Liver (tissue), 3 donors: ENCODE measurements around the gene NME4.

Experiments
- EGR1 ChIP-seq, 2 donors: IDR thresholded peaks; 2 replicates each; pipeline ENCODE4 v1.6.1; 2016 to 2018; ENCODE audit warnings: antibody characterized with exemption in 2 of 2, low read depth in 2 of 2
- YY1 ChIP-seq: IDR thresholded peaks from 2 replicates; pipeline ENCODE4 v1.6.1; 2016; ENCODE audit warnings: antibody characterized with exemption, mild to moderate bottlenecking
- TF ChIP-seq, protein P1 (sequence below): IDR thresholded peaks from 2 replicates; pipeline ENCODE4 v1.6.1; 2016; ENCODE audit warnings: antibody characterized with exemption
- TF ChIP-seq, protein P2 (sequence below): fragments of 150-350 bp; IDR thresholded peaks from 2 replicates; pipeline ENCODE4 v1.5.1; 2017; ENCODE audit warnings: improper control_type of control experiment, low read depth, low read length; ENCODE audit not compliant: missing input control
- TF ChIP-seq, protein P3 (sequence below): IDR thresholded peaks from 2 replicates; pipeline ENCODE4 v1.6.1; 2016; ENCODE audit warnings: antibody characterized with exemption, mild to moderate bottlenecking
- donor health status: healthy.
- donor health status: healthy.

DNA sequence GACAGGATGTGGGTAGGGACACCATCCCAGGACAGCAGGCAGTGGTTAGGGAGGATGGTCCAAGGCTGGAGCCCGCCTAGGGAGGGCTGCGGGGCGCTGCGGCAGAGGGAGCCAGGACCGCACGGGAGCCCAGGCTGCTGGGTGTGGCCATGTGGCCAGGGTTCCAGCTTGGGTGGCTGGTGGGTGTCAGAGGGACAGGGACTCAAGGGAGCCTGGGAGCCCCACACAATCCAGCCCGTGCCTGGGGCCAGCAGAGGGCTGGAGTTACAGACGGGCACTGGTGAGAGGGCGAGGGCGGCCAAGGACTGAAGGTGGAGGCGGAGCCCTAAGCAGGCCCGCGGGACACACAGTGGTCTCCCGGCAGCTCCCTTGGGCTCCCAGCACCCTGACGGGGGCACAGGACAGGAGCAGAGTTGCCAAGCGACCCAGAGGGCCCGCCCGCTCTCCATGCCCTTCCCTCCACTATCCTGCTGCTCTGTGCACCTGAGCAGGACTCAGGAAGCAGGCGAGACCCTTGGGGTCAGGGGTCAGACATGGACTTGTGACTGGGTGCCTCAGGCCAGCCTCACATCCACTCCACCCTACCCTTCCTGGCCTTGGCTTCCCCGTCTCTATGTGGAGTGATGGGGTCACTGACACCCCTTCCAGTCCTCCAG lies 33.8 kb upstream of the NME4 start:
- TF ChIP-seq, protein P1, sequence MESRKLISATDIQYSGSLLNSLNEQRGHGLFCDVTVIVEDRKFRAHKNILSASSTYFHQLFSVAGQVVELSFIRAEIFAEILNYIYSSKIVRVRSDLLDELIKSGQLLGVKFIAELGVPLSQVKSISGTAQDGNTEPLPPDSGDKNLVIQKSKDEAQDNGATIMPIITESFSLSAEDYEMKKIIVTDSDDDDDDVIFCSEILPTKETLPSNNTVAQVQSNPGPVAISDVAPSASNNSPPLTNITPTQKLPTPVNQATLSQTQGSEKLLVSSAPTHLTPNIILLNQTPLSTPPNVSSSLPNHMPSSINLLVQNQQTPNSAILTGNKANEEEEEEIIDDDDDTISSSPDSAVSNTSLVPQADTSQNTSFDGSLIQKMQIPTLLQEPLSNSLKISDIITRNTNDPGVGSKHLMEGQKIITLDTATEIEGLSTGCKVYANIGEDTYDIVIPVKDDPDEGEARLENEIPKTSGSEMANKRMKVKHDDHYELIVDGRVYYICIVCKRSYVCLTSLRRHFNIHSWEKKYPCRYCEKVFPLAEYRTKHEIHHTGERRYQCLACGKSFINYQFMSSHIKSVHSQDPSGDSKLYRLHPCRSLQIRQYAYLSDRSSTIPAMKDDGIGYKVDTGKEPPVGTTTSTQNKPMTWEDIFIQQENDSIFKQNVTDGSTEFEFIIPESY: no peak
- TF ChIP-seq, protein P2, sequence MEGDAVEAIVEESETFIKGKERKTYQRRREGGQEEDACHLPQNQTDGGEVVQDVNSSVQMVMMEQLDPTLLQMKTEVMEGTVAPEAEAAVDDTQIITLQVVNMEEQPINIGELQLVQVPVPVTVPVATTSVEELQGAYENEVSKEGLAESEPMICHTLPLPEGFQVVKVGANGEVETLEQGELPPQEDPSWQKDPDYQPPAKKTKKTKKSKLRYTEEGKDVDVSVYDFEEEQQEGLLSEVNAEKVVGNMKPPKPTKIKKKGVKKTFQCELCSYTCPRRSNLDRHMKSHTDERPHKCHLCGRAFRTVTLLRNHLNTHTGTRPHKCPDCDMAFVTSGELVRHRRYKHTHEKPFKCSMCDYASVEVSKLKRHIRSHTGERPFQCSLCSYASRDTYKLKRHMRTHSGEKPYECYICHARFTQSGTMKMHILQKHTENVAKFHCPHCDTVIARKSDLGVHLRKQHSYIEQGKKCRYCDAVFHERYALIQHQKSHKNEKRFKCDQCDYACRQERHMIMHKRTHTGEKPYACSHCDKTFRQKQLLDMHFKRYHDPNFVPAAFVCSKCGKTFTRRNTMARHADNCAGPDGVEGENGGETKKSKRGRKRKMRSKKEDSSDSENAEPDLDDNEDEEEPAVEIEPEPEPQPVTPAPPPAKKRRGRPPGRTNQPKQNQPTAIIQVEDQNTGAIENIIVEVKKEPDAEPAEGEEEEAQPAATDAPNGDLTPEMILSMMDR: no peak
- TF ChIP-seq, protein P3, sequence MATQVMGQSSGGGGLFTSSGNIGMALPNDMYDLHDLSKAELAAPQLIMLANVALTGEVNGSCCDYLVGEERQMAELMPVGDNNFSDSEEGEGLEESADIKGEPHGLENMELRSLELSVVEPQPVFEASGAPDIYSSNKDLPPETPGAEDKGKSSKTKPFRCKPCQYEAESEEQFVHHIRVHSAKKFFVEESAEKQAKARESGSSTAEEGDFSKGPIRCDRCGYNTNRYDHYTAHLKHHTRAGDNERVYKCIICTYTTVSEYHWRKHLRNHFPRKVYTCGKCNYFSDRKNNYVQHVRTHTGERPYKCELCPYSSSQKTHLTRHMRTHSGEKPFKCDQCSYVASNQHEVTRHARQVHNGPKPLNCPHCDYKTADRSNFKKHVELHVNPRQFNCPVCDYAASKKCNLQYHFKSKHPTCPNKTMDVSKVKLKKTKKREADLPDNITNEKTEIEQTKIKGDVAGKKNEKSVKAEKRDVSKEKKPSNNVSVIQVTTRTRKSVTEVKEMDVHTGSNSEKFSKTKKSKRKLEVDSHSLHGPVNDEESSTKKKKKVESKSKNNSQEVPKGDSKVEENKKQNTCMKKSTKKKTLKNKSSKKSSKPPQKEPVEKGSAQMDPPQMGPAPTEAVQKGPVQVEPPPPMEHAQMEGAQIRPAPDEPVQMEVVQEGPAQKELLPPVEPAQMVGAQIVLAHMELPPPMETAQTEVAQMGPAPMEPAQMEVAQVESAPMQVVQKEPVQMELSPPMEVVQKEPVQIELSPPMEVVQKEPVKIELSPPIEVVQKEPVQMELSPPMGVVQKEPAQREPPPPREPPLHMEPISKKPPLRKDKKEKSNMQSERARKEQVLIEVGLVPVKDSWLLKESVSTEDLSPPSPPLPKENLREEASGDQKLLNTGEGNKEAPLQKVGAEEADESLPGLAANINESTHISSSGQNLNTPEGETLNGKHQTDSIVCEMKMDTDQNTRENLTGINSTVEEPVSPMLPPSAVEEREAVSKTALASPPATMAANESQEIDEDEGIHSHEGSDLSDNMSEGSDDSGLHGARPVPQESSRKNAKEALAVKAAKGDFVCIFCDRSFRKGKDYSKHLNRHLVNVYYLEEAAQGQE: no peak
- no peak for TF ChIP-seq EGR1 (IDR thresholded peaks at IDR 0.05; ENCODE audit: low read depth in 2 of 2)
- TF ChIP-seq YY1: no peak
